ENCODE results near the gene CPXM1. TPM values are rescaled to one million over a fixed set of nuclear protein-coding genes. Genes with fewer than 3 reads are reported as not detected.
"Not testable (repeated sequence)": the region's sequence is repeated elsewhere in the genome, so short reads cannot be mapped to it uniquely, and the experiment has no call there.

Gene CPXM1
- total RNA-seq, 1 donor: under 0.01 TPM

- peak within 1 kb of the TSS; percentile 79 for H3K27ac ChIP-seq (ENCODE audit: low read depth, low read length)
- H3K4me2 ChIP-seq (ENCODE audit: insufficient read depth, low read length): peak within 1 kb of the TSS; percentile 65
- no peaks in the 10 kb centered on the region for H4K20me1 ChIP-seq (ENCODE audit: insufficient read depth, low read length)
Measured at GRCh38 chr20:2814587-2815051, 14.2 kb upstream of the CPXM1 start, which contains the start of gene C20orf141. TSS of gene C20orf141 (plus strand) at chr20:2814987. CDS start at chr20:2815185, 198 bp downstream.

DNA sequence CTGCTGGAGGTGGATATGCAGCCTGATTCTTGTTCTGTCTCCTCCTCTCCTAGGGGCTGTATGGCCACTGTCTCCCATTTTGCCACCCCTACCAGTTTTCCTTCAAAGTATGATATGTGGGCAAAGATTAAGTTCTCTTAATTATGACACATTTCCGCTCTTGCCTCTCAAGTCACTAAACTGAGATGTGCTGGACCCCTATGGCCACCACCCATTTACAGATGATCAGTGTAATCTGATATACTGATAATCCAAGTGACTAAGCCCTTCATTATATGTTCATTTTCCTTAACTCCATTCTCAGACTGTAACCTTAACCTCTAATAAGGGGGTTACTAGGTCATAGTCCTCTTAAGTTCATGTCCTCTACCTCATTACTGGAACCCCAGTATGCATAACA, 13.6 kb upstream of the CPXM1 start:
- H4K20me1 ChIP-seq (ENCODE audit: insufficient read depth, low read length): no peaks in the 10 kb centered on the region
- no peaks in the 10 kb centered on the region for H3K79me2 ChIP-seq (ENCODE audit: insufficient read depth, low read length)
- H3K9me3 ChIP-seq (ENCODE audit: low read depth, low read length): peaks cover 9% of the 10 kb centered on the region
- H3K4me3 ChIP-seq (ENCODE audit: insufficient read depth, low read length): peak overlapping the region; percentile 25
- TF ChIP-seq, protein P1, sequence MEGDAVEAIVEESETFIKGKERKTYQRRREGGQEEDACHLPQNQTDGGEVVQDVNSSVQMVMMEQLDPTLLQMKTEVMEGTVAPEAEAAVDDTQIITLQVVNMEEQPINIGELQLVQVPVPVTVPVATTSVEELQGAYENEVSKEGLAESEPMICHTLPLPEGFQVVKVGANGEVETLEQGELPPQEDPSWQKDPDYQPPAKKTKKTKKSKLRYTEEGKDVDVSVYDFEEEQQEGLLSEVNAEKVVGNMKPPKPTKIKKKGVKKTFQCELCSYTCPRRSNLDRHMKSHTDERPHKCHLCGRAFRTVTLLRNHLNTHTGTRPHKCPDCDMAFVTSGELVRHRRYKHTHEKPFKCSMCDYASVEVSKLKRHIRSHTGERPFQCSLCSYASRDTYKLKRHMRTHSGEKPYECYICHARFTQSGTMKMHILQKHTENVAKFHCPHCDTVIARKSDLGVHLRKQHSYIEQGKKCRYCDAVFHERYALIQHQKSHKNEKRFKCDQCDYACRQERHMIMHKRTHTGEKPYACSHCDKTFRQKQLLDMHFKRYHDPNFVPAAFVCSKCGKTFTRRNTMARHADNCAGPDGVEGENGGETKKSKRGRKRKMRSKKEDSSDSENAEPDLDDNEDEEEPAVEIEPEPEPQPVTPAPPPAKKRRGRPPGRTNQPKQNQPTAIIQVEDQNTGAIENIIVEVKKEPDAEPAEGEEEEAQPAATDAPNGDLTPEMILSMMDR (IDR thresholded peaks at IDR 0.05; ENCODE audit: extremely low read depth, low read depth, low read length): no peak
- no peak overlapping the region for H2AFZ ChIP-seq (ENCODE audit: low read length)
- H3K4me1 ChIP-seq (ENCODE audit: insufficient read depth, low read length): peaks cover 26% of the 10 kb centered on the region
- H3K27me3 ChIP-seq (ENCODE audit: insufficient read depth, low read length): no peaks in the 10 kb centered on the region
- no peaks in the 10 kb centered on the region for H3K36me3 ChIP-seq (ENCODE audit: insufficient read depth, low read length)
- H3K27ac ChIP-seq (ENCODE audit: low read depth, low read length): no peak overlapping the region
- DNase-seq (ENCODE audit: insufficient read length, low spot score, missing footprints): peak; percentile 41
- peak overlapping the region; percentile 65 for H3K4me2 ChIP-seq (ENCODE audit: insufficient read depth, low read length)

More at GRCh38 chr20:2814587-2815051, 14.2 kb upstream of the CPXM1 start, which contains the start of gene C20orf141:
- no peaks in the 10 kb centered on the region for H3K27me3 ChIP-seq (ENCODE audit: insufficient read depth, low read length)
- H3K79me2 ChIP-seq (ENCODE audit: insufficient read depth, low read length): no peaks in the 10 kb centered on the region
- no peak within 1 kb of the TSS for H2AFZ ChIP-seq (ENCODE audit: low read length)
- H3K9me3 ChIP-seq (ENCODE audit: low read depth, low read length): peaks cover 9% of the 10 kb centered on the region
- TF ChIP-seq, protein P1 (IDR thresholded peaks at IDR 0.05; ENCODE audit: extremely low read depth, low read depth, low read length): no peak
- H3K4me3 ChIP-seq (ENCODE audit: insufficient read depth, low read length): peak within 1 kb of the TSS; percentile 25
- H3K4me1 ChIP-seq (ENCODE audit: insufficient read depth, low read length): peaks cover 31% of the 10 kb centered on the region
- DNase-seq (ENCODE audit: insufficient read length, low spot score, missing footprints): peak; percentile 99
- H3K36me3 ChIP-seq (ENCODE audit: insufficient read depth, low read length): no peaks in the 10 kb centered on the region

DNA sequence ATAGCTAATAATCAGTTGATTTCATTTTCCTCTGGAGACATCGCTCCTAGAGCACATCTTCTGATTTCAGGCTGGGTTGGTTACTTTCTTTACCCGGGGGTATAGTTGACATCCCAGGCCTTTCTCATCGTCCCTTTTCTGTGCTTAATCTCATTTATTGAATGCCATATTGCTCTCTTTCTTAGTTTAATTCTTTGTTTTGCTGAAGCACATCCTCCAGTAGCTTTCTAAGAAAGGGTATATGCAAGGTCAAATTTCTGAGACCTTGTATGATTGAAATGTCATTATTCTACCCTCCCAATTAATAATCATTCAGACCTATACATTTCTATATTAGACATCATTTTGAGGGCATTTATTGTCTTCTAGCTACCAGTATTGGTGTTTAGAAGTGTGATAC, 11.8 kb upstream of the CPXM1 start:
- Histone ChIP-seq H3K4me3 (ENCODE audit: insufficient read depth, low read length) (no peak overlapping the region), H3K27me3 (ENCODE audit: insufficient read depth, low read length) (peaks cover 6% of the 10 kb centered on the region), H3K4me1 (ENCODE audit: insufficient read depth, low read length) (peaks cover 25% of the 10 kb centered on the region), H3K27ac (ENCODE audit: low read depth, low read length) (no peak overlapping the region), H3K9me3 (ENCODE audit: low read depth, low read length) (peaks cover 9% of the 10 kb centered on the region), H3K79me2 (ENCODE audit: insufficient read depth, low read length) (no peaks in the 10 kb centered on the region), H4K20me1 (ENCODE audit: insufficient read depth, low read length) (no peaks in the 10 kb centered on the region), H3K4me2 (ENCODE audit: insufficient read depth, low read length) (no peak overlapping the region), H3K36me3 (ENCODE audit: insufficient read depth, low read length) (no peaks in the 10 kb centered on the region), H2AFZ (ENCODE audit: low read length) (no peak overlapping the region)
- DNase-seq (ENCODE audit: insufficient read length, low spot score, missing footprints): no peak
- TF ChIP-seq, protein P1 (IDR thresholded peaks at IDR 0.05; ENCODE audit: extremely low read depth, low read depth, low read length): no peak

DNA sequence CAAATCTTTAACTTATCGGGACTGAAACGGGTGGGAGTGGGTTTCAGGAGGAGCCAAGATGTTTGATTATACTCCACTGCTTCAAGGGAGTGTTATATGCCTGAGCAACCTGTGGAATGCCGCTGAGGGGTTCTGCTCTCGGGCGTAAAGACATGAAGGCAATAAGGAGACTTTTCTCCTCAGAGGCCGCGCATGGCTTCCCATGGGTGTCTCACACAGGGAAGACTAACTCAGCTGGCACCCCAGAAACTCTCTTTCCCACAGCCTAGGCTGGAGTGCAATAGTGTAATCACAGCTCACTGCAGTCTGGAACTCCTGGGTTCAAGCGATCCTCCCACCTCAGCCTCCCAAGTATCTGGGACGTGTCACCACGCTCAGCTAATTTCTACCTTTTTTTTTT, 9.3 kb upstream of the CPXM1 start:
- Histone ChIP-seq H3K79me2 (ENCODE audit: insufficient read depth, low read length) (no peaks in the 10 kb centered on the region), H3K4me1 (ENCODE audit: insufficient read depth, low read length) (peaks cover 16% of the 10 kb centered on the region), H3K9me3 (ENCODE audit: low read depth, low read length) (peaks cover 9% of the 10 kb centered on the region), H3K27ac (ENCODE audit: low read depth, low read length) (no peak overlapping the region), H4K20me1 (ENCODE audit: insufficient read depth, low read length) (no peaks in the 10 kb centered on the region), H2AFZ (ENCODE audit: low read length) (no peak overlapping the region), H3K4me2 (ENCODE audit: insufficient read depth, low read length) (no peak overlapping the region), H3K27me3 (ENCODE audit: insufficient read depth, low read length) (peaks cover 29% of the 10 kb centered on the region), H3K4me3 (ENCODE audit: insufficient read depth, low read length) (no peak overlapping the region), H3K36me3 (ENCODE audit: insufficient read depth, low read length) (no peaks in the 10 kb centered on the region)
- no peak for DNase-seq (ENCODE audit: insufficient read length, low spot score, missing footprints)
- TF ChIP-seq, protein P1 (IDR thresholded peaks at IDR 0.05; ENCODE audit: extremely low read depth, low read depth, low read length): no peak

DNA sequence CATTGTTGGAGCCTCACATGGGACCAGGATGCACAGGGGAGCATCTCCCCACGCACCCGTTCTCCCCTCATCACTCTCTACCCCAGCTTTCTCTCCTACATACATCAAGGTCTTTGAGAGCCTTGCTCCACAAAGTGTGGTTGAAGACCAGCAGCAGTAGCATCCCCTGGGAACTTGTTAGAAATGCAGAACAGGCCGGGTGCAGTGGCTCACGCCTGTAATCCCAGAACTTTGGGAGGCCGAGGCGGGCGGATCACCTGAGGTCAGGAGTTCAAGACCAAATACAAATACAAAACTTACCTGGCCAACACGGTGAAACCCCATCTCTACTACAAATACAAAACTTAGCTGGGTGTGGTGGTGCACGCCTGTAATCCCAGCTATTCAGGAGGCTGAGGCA, 7.5 kb upstream of the CPXM1 start:
- not testable (repeated sequence) for H3K4me1 ChIP-seq (ENCODE audit: insufficient read depth, low read length); DNase-seq (ENCODE audit: insufficient read length, low spot score, missing footprints); H3K9me3 ChIP-seq (ENCODE audit: low read depth, low read length); H3K36me3 ChIP-seq (ENCODE audit: insufficient read depth, low read length); H4K20me1 ChIP-seq (ENCODE audit: insufficient read depth, low read length); H3K79me2 ChIP-seq (ENCODE audit: insufficient read depth, low read length); H3K27ac ChIP-seq (ENCODE audit: low read depth, low read length); H3K4me2 ChIP-seq (ENCODE audit: insufficient read depth, low read length); H3K4me3 ChIP-seq (ENCODE audit: insufficient read depth, low read length); H2AFZ ChIP-seq (ENCODE audit: low read length)
- peaks cover 46% of the 10 kb centered on the region for H3K27me3 ChIP-seq (ENCODE audit: insufficient read depth, low read length)
